Muscle layer of duodenum (tissue), 2 donors: ENCODE data around the gene CTSC.

ENCODE experiments used
- H3K27ac ChIP-seq: one replicate; pipeline ENCODE4 v1.7.0; 2013; ENCODE audit warnings: mild to moderate bottlenecking, low read length
- H3K27me3 ChIP-seq: one replicate; pipeline ENCODE4 v1.7.0; 2013; ENCODE audit warnings: low read depth, mild to moderate bottlenecking, control low read depth, low read length
- H3K36me3 ChIP-seq, 2 donors: one replicate each; pipeline ENCODE4 v1.7.0; 2013; ENCODE audit warnings: low read length in 2 of 2, control low read depth in 1 of 2, mild to moderate bottlenecking in 1 of 2; ENCODE audit not compliant: insufficient read depth in 2 of 2, control insufficient read depth in 1 of 2
- H3K4me1 ChIP-seq, 2 donors: one replicate each; pipeline ENCODE4 v1.7.0; 2013; ENCODE audit warnings: low read length in 2 of 2, mild to moderate bottlenecking in 2 of 2, control low read depth in 1 of 2, moderate library complexity in 1 of 2; ENCODE audit not compliant: insufficient read depth in 2 of 2, control insufficient read depth in 1 of 2
- H3K4me3 ChIP-seq, 2 donors: one replicate each; pipeline ENCODE4 v1.7.0; 2013; ENCODE audit warnings: low read length in 2 of 2, low read depth in 1 of 2, mild to moderate bottlenecking in 1 of 2
- H3K9me3 ChIP-seq, 2 donors: one replicate each; pipeline ENCODE4 v1.7.0; 2013; ENCODE audit warnings: low read length in 2 of 2, control low read depth in 1 of 2, mild to moderate bottlenecking in 1 of 2; ENCODE audit not compliant: control insufficient read depth in 1 of 2
- donor health status: healthy.

CTSC gene

DNA sequence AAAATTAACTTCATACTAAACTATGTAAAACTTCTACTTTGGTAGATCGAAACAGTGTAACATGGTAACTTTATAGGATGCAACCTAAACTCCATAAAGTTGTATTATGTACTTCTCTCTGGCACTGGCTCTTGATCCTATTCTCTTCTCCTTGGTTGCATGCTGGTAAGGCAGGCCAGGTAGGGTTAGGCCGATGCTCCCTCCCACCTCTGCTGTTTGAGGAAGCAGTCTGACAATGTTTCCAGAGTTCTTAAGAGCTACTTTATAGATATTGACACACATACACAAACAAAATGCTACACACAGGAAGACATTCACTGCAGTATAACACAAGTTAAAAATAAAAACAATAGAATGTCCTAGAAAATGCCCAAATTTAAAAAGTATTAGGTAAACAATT, 22.5 kb downstream of the CTSC start:
- H3K4me3 ChIP-seq = no peak overlapping the region
- no peaks in the 10 kb centered on the region for H3K9me3 ChIP-seq
- H3K27ac ChIP-seq = no peak overlapping the region
- H3K36me3 ChIP-seq = no peaks in the 10 kb centered on the region
- no peaks in the 10 kb centered on the region for H3K4me1 ChIP-seq
- no peaks in the 10 kb centered on the region for H3K27me3 ChIP-seq

DNA sequence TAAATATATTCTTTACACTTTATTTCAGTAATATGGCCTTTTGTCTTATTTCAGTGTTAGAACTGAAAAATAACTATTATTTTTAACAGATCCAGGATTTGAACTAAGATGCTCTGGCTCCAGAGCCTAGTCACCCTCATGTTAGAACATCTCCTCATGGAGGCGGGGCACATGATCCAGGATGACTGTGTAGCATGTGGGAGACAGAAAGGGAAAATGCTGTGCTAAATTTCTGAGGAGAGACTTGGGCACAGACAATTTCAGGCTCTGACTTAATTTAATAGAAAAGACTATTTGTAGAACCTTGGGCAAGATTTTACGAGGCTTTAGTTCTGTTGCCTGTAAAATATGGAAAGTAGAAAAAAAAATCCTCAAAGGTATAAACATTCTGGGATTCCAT, 24.1 kb downstream of the CTSC start:
- no peaks in the 10 kb centered on the region for H3K27me3 ChIP-seq
- H3K9me3 ChIP-seq = no peaks in the 10 kb centered on the region
- H3K27ac ChIP-seq = no peak overlapping the region
- no peak overlapping the region for H3K4me3 ChIP-seq
- no peaks in the 10 kb centered on the region for H3K4me1 ChIP-seq
- peaks cover 0 to 5% of the 10 kb centered on the region in 2 donors for H3K36me3 ChIP-seq

DNA sequence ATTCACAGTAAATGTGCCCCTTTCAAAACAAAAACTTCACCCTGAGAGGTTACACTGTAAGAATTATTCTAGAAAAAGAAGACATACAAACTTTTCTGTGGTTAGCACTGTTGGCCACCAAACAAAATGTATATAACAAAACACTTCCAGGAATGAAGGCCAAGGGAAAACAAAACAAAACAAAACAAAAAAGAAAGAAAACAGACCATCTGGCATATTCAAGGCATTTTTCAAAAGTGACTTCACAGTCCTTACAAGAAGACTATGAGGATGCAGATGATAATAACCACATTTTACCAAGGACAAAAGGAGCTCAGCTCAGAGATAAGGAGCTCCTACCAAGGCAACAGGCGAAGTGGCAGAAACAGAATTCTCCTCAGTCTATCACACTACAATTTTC, 24.9 kb downstream of the CTSC start:
- no peaks in the 10 kb centered on the region for H3K9me3 ChIP-seq
- H3K27ac ChIP-seq = no peak overlapping the region
- no peaks in the 10 kb centered on the region for H3K27me3 ChIP-seq
- no peak overlapping the region for H3K4me3 ChIP-seq
- no peaks in the 10 kb centered on the region for H3K4me1 ChIP-seq
- H3K36me3 ChIP-seq = peaks cover 0 to 5% of the 10 kb centered on the region in 2 donors

DNA sequence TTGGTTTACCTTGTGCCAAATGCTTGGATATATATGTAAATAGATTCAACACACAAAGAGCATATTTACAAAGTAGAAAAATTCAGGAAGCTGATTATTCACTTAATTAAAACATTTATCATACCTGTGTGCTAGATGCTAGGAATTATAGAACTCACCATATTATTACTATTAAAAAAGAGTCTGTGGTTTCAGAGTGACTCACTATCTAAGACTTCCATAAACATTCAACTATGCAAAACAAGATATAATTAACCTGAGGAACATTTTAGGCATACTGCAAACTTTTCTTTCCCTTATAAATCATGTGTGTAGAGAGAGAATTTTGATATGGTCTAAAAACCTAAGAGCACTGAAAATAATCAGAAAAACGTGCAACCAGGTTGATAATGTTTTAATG, 27.3 kb downstream of the CTSC start:
- no peak overlapping the region for H3K27ac ChIP-seq
- no peaks in the 10 kb centered on the region for H3K4me1 ChIP-seq
- peaks cover 7 to 10% of the 10 kb centered on the region in 2 donors for H3K36me3 ChIP-seq
- H3K27me3 ChIP-seq = no peaks in the 10 kb centered on the region
- no peak overlapping the region for H3K4me3 ChIP-seq
- H3K9me3 ChIP-seq = no peaks in the 10 kb centered on the region

DNA sequence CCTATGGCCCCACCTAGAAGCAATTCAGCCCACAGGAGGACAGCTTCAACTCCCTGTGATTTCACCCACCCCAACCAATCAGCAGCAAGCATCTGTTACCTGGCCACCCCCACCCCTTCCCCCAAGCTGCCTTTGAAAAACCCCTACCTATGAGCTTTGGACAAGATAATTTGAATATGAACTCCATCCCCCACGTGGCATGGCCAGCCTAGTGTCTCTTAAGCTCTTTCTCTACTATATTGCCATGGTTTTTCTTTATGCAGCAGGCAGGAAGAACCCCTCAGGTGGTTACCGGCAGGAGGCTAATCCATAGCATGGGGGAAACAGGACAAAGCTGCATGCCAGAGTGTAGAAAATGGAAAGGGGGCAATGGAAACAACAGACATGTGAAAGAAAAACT, 29.0 kb downstream of the CTSC start:
- Histone ChIP-seq H3K4me1 (no peaks in the 10 kb centered on the region), H3K27ac (no peak overlapping the region), H3K36me3 (peaks cover 7 to 15% of the 10 kb centered on the region in 2 donors), H3K9me3 (no peaks in the 10 kb centered on the region), H3K27me3 (no peaks in the 10 kb centered on the region), H3K4me3 (no peak overlapping the region)

DNA sequence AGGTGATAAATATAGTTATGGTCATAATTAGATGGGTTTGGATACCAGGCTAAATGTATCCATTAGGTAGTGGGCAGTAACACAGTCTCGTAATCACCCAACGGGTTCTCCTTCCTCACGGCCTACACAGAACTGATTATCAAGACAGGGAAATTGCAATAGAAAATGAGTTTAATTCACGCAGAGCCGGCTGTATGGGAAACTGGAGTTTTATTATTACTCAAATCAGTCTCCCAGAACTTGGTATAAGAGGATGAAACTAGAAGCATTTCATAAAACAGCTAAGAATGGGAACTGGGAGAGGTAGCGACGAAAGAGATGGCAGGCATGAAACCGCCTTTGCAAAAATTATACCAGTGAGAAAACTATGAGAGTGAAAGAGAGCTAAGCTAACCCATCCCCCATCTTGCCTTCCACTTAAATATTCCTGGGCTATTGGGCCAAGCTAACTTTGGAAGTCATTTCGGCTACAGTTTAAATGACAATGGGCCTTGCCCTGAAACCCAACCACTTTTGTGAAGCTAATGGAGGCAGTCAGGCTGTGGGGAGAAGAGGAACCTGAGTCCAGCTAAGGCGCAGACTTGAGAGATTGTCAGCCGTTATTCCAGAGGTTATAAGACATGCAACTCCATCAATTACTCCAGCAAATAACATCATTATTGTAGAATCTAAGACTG, 29.6 kb downstream of the CTSC start:
- H3K27ac ChIP-seq = no peak overlapping the region
- H3K36me3 ChIP-seq = peaks cover 7 to 15% of the 10 kb centered on the region in 2 donors

DNA sequence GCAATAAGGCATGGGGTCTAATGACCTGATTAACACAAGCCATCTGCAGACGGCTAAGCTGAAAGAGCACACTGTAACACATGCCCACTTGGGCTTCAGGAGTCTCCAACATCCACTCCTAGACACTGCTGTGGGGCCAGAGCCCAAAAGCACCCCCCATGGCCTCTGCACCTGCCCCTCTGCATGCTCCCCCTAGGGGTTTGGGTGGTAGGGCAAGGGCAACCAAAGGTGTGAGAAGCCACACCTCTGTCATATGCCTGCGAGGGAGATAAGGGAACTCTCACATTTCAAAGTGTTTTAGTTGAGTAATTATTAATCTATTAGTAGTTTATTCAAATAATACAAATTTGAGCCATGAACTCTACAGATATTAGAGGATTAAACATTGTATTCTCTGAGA, 30.8 kb downstream of the CTSC start:
- H3K4me1 ChIP-seq = peaks cover 0 to 4% of the 10 kb centered on the region in 2 donors
- no peak overlapping the region for H3K27ac ChIP-seq
- no peak overlapping the region for H3K4me3 ChIP-seq
- no peaks in the 10 kb centered on the region for H3K27me3 ChIP-seq
- H3K9me3 ChIP-seq = no peaks in the 10 kb centered on the region
- peaks cover 7 to 15% of the 10 kb centered on the region in 2 donors for H3K36me3 ChIP-seq

More for the DNA sequence above, 29.6 kb downstream of the CTSC start:
- Histone ChIP-seq H3K4me3 (no peak overlapping the region), H3K9me3 (no peaks in the 10 kb centered on the region), H3K4me1 (no peaks in the 10 kb centered on the region), H3K27me3 (no peaks in the 10 kb centered on the region)

DNA sequence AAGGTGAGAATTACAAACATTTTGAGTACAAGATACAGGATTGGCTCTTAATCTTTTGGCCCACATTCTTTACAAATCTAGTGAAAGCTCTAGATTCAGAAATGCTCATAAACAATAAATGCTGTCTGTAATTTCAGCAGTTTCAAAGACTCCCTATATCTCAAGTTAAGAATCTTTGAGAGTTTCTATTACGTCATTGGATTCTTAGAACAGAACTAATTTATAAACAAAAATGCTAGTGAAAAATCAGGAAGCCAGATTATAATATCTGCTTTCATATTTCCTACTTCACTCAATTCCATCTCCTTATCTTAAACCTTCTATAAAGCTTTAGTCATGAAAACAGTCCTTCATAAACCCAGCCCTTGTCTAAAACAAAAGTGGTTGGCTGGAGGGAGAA, 32.1 kb downstream of the CTSC start:
- peaks cover 0 to 5% of the 10 kb centered on the region in 2 donors for H3K4me1 ChIP-seq
- H3K9me3 ChIP-seq = no peaks in the 10 kb centered on the region
- peaks cover 7 to 15% of the 10 kb centered on the region in 2 donors for H3K36me3 ChIP-seq
- H3K4me3 ChIP-seq = no peak overlapping the region
- no peak overlapping the region for H3K27ac ChIP-seq
- no peaks in the 10 kb centered on the region for H3K27me3 ChIP-seq

DNA sequence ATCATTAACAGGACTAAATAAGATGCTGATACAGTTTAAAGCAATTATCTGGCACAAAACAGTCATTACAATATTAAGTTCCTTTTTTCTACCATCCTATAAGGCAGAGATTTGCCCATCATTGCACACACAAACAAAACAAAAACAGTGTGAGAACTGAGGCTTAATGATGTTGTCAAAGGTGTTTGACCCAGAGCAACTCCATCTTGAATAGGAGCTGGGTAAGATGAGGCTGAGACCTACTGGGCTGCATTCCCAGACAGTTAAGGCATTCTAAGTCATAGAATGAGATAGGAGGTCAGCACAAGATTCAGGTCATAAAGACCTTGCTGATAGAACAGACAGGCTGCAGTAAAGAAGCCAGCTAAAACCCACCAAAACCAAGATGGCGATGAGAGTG, 33.2 kb downstream of the CTSC start:
- peaks cover 7 to 15% of the 10 kb centered on the region in 2 donors for H3K36me3 ChIP-seq
- no peak overlapping the region for H3K4me3 ChIP-seq
- peaks cover 0 to 8% of the 10 kb centered on the region in 2 donors for H3K4me1 ChIP-seq
- no peak overlapping the region for H3K27ac ChIP-seq
- no peaks in the 10 kb centered on the region for H3K27me3 ChIP-seq
- no peaks in the 10 kb centered on the region for H3K9me3 ChIP-seq

DNA sequence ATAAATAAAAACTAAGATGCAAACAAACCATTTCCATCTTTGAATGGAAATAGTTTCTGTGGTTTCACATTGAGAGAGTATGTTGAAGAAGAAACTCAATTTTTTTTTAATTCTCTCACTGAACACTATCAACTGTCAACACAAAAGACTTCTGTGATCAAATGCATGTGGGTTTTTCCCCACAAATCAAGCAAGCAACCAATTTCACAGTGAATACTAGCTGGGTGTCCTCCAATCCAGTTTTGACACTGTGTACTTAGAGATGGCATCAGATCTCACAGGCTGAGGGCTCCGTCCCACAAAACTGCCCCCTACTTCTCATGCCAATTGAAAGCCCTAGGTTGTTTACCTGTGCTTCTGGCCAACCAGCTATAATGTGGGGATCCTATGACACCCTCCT, 34.5 kb downstream of the CTSC start:
- Histone ChIP-seq H3K9me3 (no peaks in the 10 kb centered on the region), H3K4me3 (no peak overlapping the region), H3K4me1 (peaks cover 0 to 14% of the 10 kb centered on the region in 2 donors), H3K27ac (no peak overlapping the region), H3K36me3 (peaks cover 7 to 9% of the 10 kb centered on the region in 2 donors), H3K27me3 (no peaks in the 10 kb centered on the region)

DNA sequence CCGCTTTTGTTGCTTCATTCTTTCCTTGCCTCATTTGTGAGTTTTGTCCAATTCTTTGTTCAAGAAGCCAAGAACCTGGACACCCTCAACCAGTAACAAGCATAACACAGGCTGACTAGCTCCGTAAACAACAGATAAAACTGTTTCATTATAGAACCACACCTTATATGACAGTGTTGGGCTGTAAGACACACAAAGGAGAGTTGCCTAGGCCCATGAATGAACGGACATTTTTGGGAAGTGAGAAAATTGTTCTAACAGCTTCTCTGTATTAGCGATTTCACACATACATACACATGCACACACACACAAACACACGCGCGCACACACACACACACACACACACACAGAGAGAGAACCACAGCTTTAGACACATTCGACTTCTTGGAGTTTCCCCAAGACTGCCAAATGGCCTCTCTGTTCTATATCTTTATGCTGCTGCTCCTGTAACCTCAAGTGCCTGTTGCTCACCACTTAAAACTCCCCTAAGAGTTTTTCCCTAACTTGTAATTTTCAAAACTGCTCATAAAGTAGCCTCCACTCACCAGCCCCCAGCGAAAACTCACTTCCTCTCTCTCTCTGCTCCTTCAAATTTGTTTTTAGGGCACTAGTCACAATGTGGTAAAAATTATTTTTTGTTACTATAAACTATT, 35.9 kb downstream of the CTSC start:
- no peaks in the 10 kb centered on the region for H3K27me3 ChIP-seq
- peaks cover 6 to 9% of the 10 kb centered on the region in 2 donors for H3K36me3 ChIP-seq
- peaks cover 0 to 22% of the 10 kb centered on the region in 2 donors for H3K4me1 ChIP-seq
- no peak overlapping the region for H3K4me3 ChIP-seq
- no peaks in the 10 kb centered on the region for H3K9me3 ChIP-seq
- no peak overlapping the region for H3K27ac ChIP-seq
